HL-60 (cell line): ENCODE data around the gene ARID2.

Experiments
- DNase-seq, 2 experiments: peaks; one replicate each; pipeline ENCODE4 v3.0.0-alpha.2; 2010 to 2020; ENCODE audit warnings: low read depth in 1 of 2, low spot score in 1 of 2
- H3K27ac ChIP-seq: fragments of 250-450 bp; sonication (Bioruptor Pico); replicated peaks from 2 replicates; pipeline ENCODE4 v1.5.1; 2020; ENCODE audit warnings: mild to moderate bottlenecking, moderate library complexity
- H3K27me3 ChIP-seq: fragments of 250-450 bp; sonication (Bioruptor Pico); 2 replicates; pipeline ENCODE4 v1.5.1; 2021; ENCODE audit warnings: mild to moderate bottlenecking, moderate library complexity; ENCODE audit not compliant: insufficient read depth, poor library complexity, severe bottlenecking
- H3K4me3 ChIP-seq: replicated peaks from 2 replicates; pipeline ENCODE4 v1.5.1; 2011; ENCODE audit warnings: mild to moderate bottlenecking, control low read depth, low read length; ENCODE audit not compliant: insufficient read depth
- CTCF ChIP-seq: IDR thresholded peaks from one replicate; pipeline ENCODE4 v1.5.1; 2011; ENCODE audit warnings: low read length, control low read depth, inconsistent platforms; ENCODE audit not compliant: insufficient read depth
- GABPA ChIP-seq: IDR thresholded peaks from 2 replicates; pipeline ENCODE4 v1.6.1; 2012; ENCODE audit warnings: low read depth
- POLR2AphosphoS5 ChIP-seq: IDR thresholded peaks from 2 replicates; pipeline ENCODE4 v1.6.1; 2012; ENCODE audit warnings: low read depth
- REST ChIP-seq: IDR thresholded peaks from 2 replicates; pipeline ENCODE4 v1.6.1; 2012; ENCODE audit warnings: low read depth; ENCODE audit not compliant: insufficient replicate concordance
- SPI1 ChIP-seq: IDR thresholded peaks from 2 replicates; pipeline ENCODE4 v1.6.1; 2012; ENCODE audit warnings: low read depth, mild to moderate bottlenecking, borderline replicate concordance

Gene ARID2

GRCh38 chr12:45909041-45909713, 179.7 kb downstream of the ARID2 start:
- TF ChIP-seq SPI1 (no peak), GABPA (no peak), POLR2AphosphoS5 (no peak), REST (no peak), CTCF (no peak)
- no peak for DNase-seq
- Histone ChIP-seq H3K27ac (no peak overlapping the region), H3K27me3 (no peaks in the 10 kb centered on the region), H3K4me3 (no peak overlapping the region)

GRCh38 chr12:45912774-45913173, 183.3 kb downstream of the ARID2 start:
- Histone ChIP-seq H3K27me3 (no peaks in the 10 kb centered on the region), H3K4me3 (no peak overlapping the region), H3K27ac (no peak overlapping the region)
- TF ChIP-seq GABPA (no peak), CTCF (no peak), POLR2AphosphoS5 (no peak), REST (no peak), SPI1 (no peak)
- DNase-seq: no peak

- TF ChIP-seq CTCF: no peak
- TF ChIP-seq POLR2AphosphoS5: no peak
- TF ChIP-seq SPI1: no peak
- no peak for TF ChIP-seq GABPA
- no peak for TF ChIP-seq REST
- H3K27ac ChIP-seq: no peak overlapping the region
- no peak for DNase-seq
- H3K27me3 ChIP-seq: no peaks in the 10 kb centered on the region
- H3K4me3 ChIP-seq: no peak overlapping the region
These were observed 184.1 kb downstream of the ARID2 start for GRCh38 chr12:45913631-45914030.
